ENCODE data around the gene FAM200B. TPM values are rescaled to one million over a fixed set of nuclear protein-coding genes. Genes with fewer than 3 reads are reported as not detected.

Gene FAM200B
- total RNA-seq, 1 donor from 2014 or later = 25.5 TPM

- intact Hi-C loops (cut with DNase I) = no loop called here
- DNase-seq (no peak), ATAC-seq (ENCODE audit: poor library complexity) (peak; percentile 21)
Observed at GRCh38 chr4:15691346-15692135, 9.9 kb downstream of the FAM200B start.

- DNase-seq (no peak), ATAC-seq (ENCODE audit: poor library complexity) (no peak)
- intact Hi-C loops (cut with DNase I) = no loop called here
Observed at GRCh38 chr4:15692602-15693001, 11.0 kb downstream of the FAM200B start.

GRCh38 chr4:15694431-15694830 lies 12.8 kb downstream of the FAM200B start:
- DNase-seq = no peak
- intact Hi-C loops (cut with DNase I) = no loop called here
- ATAC-seq (ENCODE audit: poor library complexity) = no peak

GRCh38 chr4:15695240-15695699 lies 13.6 kb downstream of the FAM200B start:
- no peak for DNase-seq
- intact Hi-C loops (cut with DNase I) = no loop called here
- ATAC-seq (ENCODE audit: poor library complexity) = no peak

GRCh38 chr4:15695729-15696128 lies 14.1 kb downstream of the FAM200B start:
- intact Hi-C loops (cut with DNase I) = no loop called here
- no peak for DNase-seq
- no peak for ATAC-seq (ENCODE audit: poor library complexity)

GRCh38 chr4:15696866-15697265 lies 15.2 kb downstream of the FAM200B start:
- ATAC-seq (ENCODE audit: poor library complexity) (no peak), DNase-seq (no peak)
- intact Hi-C loops (cut with DNase I) = no loop called here

GRCh38 chr4:15702941-15703403 lies 21.3 kb downstream of the FAM200B start, which contains the start of gene BST1:
Gene BST1, plus strand, starts transcription at chr4:15703065. Its CDS starts 80 bp downstream, at chr4:15703145.
- peak; percentile 88 for ATAC-seq (ENCODE audit: poor library complexity)
- peak; percentile 90 for DNase-seq
- intact Hi-C loops (cut with DNase I) = no loop called here

GRCh38 chr4:15703439-15703838 lies 21.8 kb downstream of the FAM200B start:
- ATAC-seq (ENCODE audit: poor library complexity) (no peak), DNase-seq (no peak)
- intact Hi-C loops (cut with DNase I) = no loop called here

- intact Hi-C loops (cut with DNase I) = no loop called here
- DNase-seq (no peak), ATAC-seq (ENCODE audit: poor library complexity) (no peak)
Observed at GRCh38 chr4:15704129-15704528, 22.5 kb downstream of the FAM200B start.

GRCh38 chr4:15706646-15707362 lies 25.2 kb downstream of the FAM200B start:
- ATAC-seq (ENCODE audit: poor library complexity) (peak; percentile 8), DNase-seq (no peak)
- intact Hi-C loops (cut with DNase I) = no loop called here

GRCh38 chr4:15707363-15707715 lies 25.7 kb downstream of the FAM200B start:
- ATAC-seq (ENCODE audit: poor library complexity) (no peak), DNase-seq (no peak)
- intact Hi-C loops (cut with DNase I) = no loop called here

- intact Hi-C loops (cut with DNase I) = no loop called here
- no peak for DNase-seq
- ATAC-seq (ENCODE audit: poor library complexity) = no peak
Observed at GRCh38 chr4:15711762-15712161, 30.1 kb downstream of the FAM200B start.

GRCh38 chr4:15712214-15712613 lies 30.6 kb downstream of the FAM200B start:
- intact Hi-C loops (cut with DNase I) = no loop called here
- DNase-seq = no peak
- ATAC-seq (ENCODE audit: poor library complexity) = no peak

GRCh38 chr4:15714141-15714540 lies 32.5 kb downstream of the FAM200B start:
- intact Hi-C loops (cut with DNase I) = no loop called here
- ATAC-seq (ENCODE audit: poor library complexity) (no peak), DNase-seq (no peak)

GRCh38 chr4:15714646-15715435 lies 33.2 kb downstream of the FAM200B start:
- intact Hi-C loops (cut with DNase I) = no loop called here
- ATAC-seq (ENCODE audit: poor library complexity) = peak; percentile 48
- no peak for DNase-seq

GRCh38 chr4:15716115-15716514 lies 34.5 kb downstream of the FAM200B start:
- intact Hi-C loops (cut with DNase I) = no loop called here
- ATAC-seq (ENCODE audit: poor library complexity) (no peak), DNase-seq (no peak)

GRCh38 chr4:15717086-15717485 lies 35.5 kb downstream of the FAM200B start:
- no peak for ATAC-seq (ENCODE audit: poor library complexity)
- intact Hi-C loops (cut with DNase I) = no loop called here

GRCh38 chr4:15717657-15718416 lies 36.2 kb downstream of the FAM200B start:
- intact Hi-C loops (cut with DNase I) = no loop called here

More at GRCh38 chr4:15717086-15717485, 35.5 kb downstream of the FAM200B start:
- DNase-seq = no peak

More at GRCh38 chr4:15717657-15718416, 36.2 kb downstream of the FAM200B start:
- ATAC-seq (ENCODE audit: poor library complexity) = peak; percentile 38
- DNase-seq = no peak
